GM23338 (cell line): ENCODE data around the gene EP400. TPM values are rescaled to one million over a fixed set of nuclear protein-coding genes. Genes with fewer than 3 reads are reported as not detected.

Experiments
- ATAC-seq: fragments of 200-7000 bp; cut with Tn5 transposase; 3 replicates; pipeline ENCODE4 v1.9.1; 2020
- DNase-seq: peaks from one replicate; pipeline ENCODE4 v3.0.0-alpha.2; 2015; ENCODE audit warnings: low spot score
- H2AFZ ChIP-seq: fragments of 200-600 bp; sonication (generic); 2 replicates; pipeline ENCODE4 v1.8.0; 2016; ENCODE audit warnings: antibody characterized with exemption, mild to moderate bottlenecking, moderate library complexity
- H3F3A ChIP-seq: fragments of 200-600 bp; sonication (generic); replicated peaks from 2 replicates; pipeline ENCODE4 v1.8.0; 2017; ENCODE audit warnings: antibody characterized with exemption, mixed run types, low read depth
- H3K27ac ChIP-seq: fragments of 200-600 bp; sonication (generic); 2 replicates; pipeline ENCODE4 v1.6.1; 2016; ENCODE audit warnings: low read depth
- H3K27me3 ChIP-seq: fragments of 200-600 bp; sonication (generic); 2 replicates; pipeline ENCODE4 v1.8.0; 2016; ENCODE audit warnings: mild to moderate bottlenecking, mixed run types, moderate library complexity; ENCODE audit not compliant: insufficient read depth
- H3K36me3 ChIP-seq: fragments of 200-600 bp; sonication (generic); 2 replicates; pipeline ENCODE4 v1.8.0; 2016; ENCODE audit warnings: mild to moderate bottlenecking; ENCODE audit not compliant: insufficient read depth
- H3K4me1 ChIP-seq: fragments of 200-600 bp; sonication (generic); 2 replicates; pipeline ENCODE4 v1.8.0; 2016; ENCODE audit warnings: mild to moderate bottlenecking, moderate library complexity; ENCODE audit not compliant: insufficient read depth
- H3K4me2 ChIP-seq: fragments of 200-600 bp; sonication (generic); 2 replicates; pipeline ENCODE4 v1.7.1; 2017; ENCODE audit warnings: mixed run types
- H3K4me3 ChIP-seq: fragments of 200-600 bp; sonication (generic); 2 replicates; pipeline ENCODE4 v1.6.1; 2016; ENCODE audit warnings: mixed run types
- H3K79me2 ChIP-seq: fragments of 200-600 bp; sonication (generic); replicated peaks from 2 replicates; pipeline ENCODE4 v1.8.0; 2017; ENCODE audit warnings: mild to moderate bottlenecking; ENCODE audit not compliant: insufficient read depth
- H3K9me2 ChIP-seq: fragments of 200-600 bp; sonication (generic); 2 replicates; pipeline ENCODE4 v1.8.0; 2017; ENCODE audit not compliant: insufficient read depth
- H4K20me1 ChIP-seq: fragments of 200-600 bp; sonication (generic); replicated peaks from 2 replicates; pipeline ENCODE4 v1.8.0; 2017; ENCODE audit warnings: mild to moderate bottlenecking; ENCODE audit not compliant: insufficient read depth
- H3K27ac Mint-ChIP-seq: 2 replicates; pipeline ENCODE4 v1.8.0; 2020; ENCODE audit warnings: inconsistent platforms, mild to moderate bottlenecking, moderate library complexity, mixed read lengths
- H3K27me3 Mint-ChIP-seq: 3 replicates; pipeline ENCODE4 v1.8.0; 2022; ENCODE audit warnings: low read depth, mild to moderate bottlenecking, moderate library complexity, mixed read lengths, inconsistent platforms; ENCODE audit not compliant: insufficient read depth, poor library complexity
- H3K36me3 Mint-ChIP-seq: 3 replicates; pipeline ENCODE4 v1.8.0; 2021; ENCODE audit warnings: low read depth, mild to moderate bottlenecking, inconsistent platforms, moderate library complexity, mixed read lengths
- H3K4me1 Mint-ChIP-seq: 3 replicates; pipeline ENCODE4 v1.8.0; 2020; ENCODE audit warnings: mild to moderate bottlenecking, inconsistent platforms, mixed read lengths
- H3K4me3 Mint-ChIP-seq: 3 replicates; pipeline ENCODE4 v1.8.0; 2021; ENCODE audit warnings: moderate library complexity, mild to moderate bottlenecking, inconsistent platforms, mixed read lengths
- H3K9me3 Mint-ChIP-seq: 3 replicates; pipeline ENCODE4 v1.8.0; 2020; ENCODE audit warnings: moderate library complexity, mild to moderate bottlenecking, inconsistent platforms, mixed read lengths
- CREB1 ChIP-seq: fragments of 250-450 bp; sonication (Bioruptor Pico); IDR thresholded peaks from 2 replicates; pipeline ENCODE4 v1.5.0; 2020; ENCODE audit warnings: low read depth, mild to moderate bottlenecking, moderate library complexity
- EZH2 ChIP-seq: fragments of 200-600 bp; sonication (generic); IDR thresholded peaks from one replicate; pipeline ENCODE4 v1.8.0; 2017; ENCODE audit warnings: antibody characterized with exemption, mild to moderate bottlenecking, low read depth; ENCODE audit not compliant: unreplicated experiment
- JUNB ChIP-seq: IDR thresholded peaks from one replicate; pipeline ENCODE4 v1.6.1; 2016; ENCODE audit warnings: antibody characterized with exemption; ENCODE audit not compliant: unreplicated experiment
- NANOG ChIP-seq: IDR thresholded peaks from 2 replicates; pipeline ENCODE4 v1.6.1; 2016; ENCODE audit warnings: antibody characterized with exemption, borderline replicate concordance
- STAT1 ChIP-seq: IDR thresholded peaks from one replicate; pipeline ENCODE4 v1.6.1; 2016; ENCODE audit warnings: antibody characterized with exemption; ENCODE audit not compliant: unreplicated experiment
- ZNF114 ChIP-seq: fragments of 250-450 bp; sonication (Bioruptor Pico); IDR thresholded peaks from 2 replicates; pipeline ENCODE4 v1.5.0; 2020; ENCODE audit warnings: mild to moderate bottlenecking, moderate library complexity
- ZNF462 ChIP-seq: fragments of 250-450 bp; sonication (Bioruptor Pico); IDR thresholded peaks from 2 replicates; pipeline ENCODE4 v1.5.0; 2020; ENCODE audit warnings: mild to moderate bottlenecking, moderate library complexity
- polyA plus RNA-seq: library from polyadenylated mRNA; unstranded; fragments of >200 nt; fragmentation: Nextera tagmentation; extraction: Ambion mirVana; gene quantifications from 2 replicates; pipeline ENCODE4 v1.2.1, GENCODE V29; 2016
- total RNA-seq: library from RNA; depleted of rRNA; stranded (reverse); fragments of >200 nt; shearing (Covaris generic); gene quantifications from 2 replicates; pipeline ENCODE4 v1.2.3, GENCODE V29; 2014

The EP400 gene
- total and polyA plus RNA-seq, 2 experiments from 2014 or later, result 26.3 to 57.2 TPM

DNA sequence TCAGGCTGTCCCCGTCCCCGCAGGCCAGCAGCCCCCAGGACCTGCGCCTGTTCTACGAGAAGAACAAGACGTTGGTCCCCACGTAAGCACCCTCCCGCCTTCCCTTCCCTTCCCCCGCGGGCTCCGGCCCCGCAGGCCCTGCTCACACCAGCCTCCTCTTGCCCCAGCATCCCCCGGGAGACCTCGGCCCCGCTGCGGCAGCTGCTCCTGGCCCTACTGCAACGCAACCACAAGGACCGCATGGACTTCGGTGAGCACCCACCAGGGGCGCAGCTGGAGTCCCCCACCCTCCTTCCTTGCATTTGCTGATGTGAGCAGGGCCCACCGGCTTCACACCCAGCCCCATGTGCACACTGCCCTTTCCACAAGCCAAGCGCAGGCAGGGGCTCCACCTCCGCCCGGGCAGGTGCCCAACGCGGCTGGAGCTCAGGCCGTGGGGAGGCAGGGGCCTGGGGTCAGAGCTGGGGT lies 40.0 kb upstream of the EP400 start:
- H3K9me2 ChIP-seq, result no peaks in the 10 kb centered on the region
- TF ChIP-seq JUNB (no peak), CREB1 (CRISPR knock-in tag) (no peak), EZH2 (no peak), NANOG (no peak), ZNF462 (CRISPR knock-in tag) (no peak), STAT1 (no peak), ZNF114 (CRISPR knock-in tag) (no peak)
- no peak overlapping the region for H3K27ac ChIP-seq
- no peaks in the 10 kb centered on the region for H3K36me3 ChIP-seq
- DNase-seq (no peak), ATAC-seq (no peak)
- no peaks in the 10 kb centered on the region for H3K9me3 Mint-ChIP-seq
- no peaks in the 10 kb centered on the region; the same call in 1 of the 3 replicates for H3K4me1 Mint-ChIP-seq
- H3F3A ChIP-seq, result 0 out of 2 replicates have a peak, but pooled peaks cover 8% of the 10 kb centered on the region
- H3K4me3 ChIP-seq, result no peak overlapping the region
- no peak overlapping the region for H3K4me2 ChIP-seq
- H3K27ac Mint-ChIP-seq, result no peak overlapping the region
- H3K27me3 ChIP-seq, result no peaks in the 10 kb centered on the region
- no peak overlapping the region for H2AFZ ChIP-seq
- peaks cover 30% of the 10 kb centered on the region for H3K36me3 Mint-ChIP-seq
- no peak overlapping the region for H3K4me3 Mint-ChIP-seq
- H3K79me2 ChIP-seq, result no peaks in the 10 kb centered on the region
- H3K27me3 Mint-ChIP-seq, result peaks cover 10% of the 10 kb centered on the region
- no peaks in the 10 kb centered on the region for H3K4me1 ChIP-seq
- H4K20me1 ChIP-seq, result peaks cover 8% of the 10 kb centered on the region; the same call in 1 of the 2 replicates
